ENCODE results near the gene HSPBAP1.
A peak's percentile ranks its signal among the peaks of the same experiment; 100 is the strongest.
"Not testable (repeated sequence)": the region's sequence is repeated elsewhere in the genome, so short reads cannot be mapped to it uniquely, and the experiment has no call there.

HSPBAP1 gene

DNA sequence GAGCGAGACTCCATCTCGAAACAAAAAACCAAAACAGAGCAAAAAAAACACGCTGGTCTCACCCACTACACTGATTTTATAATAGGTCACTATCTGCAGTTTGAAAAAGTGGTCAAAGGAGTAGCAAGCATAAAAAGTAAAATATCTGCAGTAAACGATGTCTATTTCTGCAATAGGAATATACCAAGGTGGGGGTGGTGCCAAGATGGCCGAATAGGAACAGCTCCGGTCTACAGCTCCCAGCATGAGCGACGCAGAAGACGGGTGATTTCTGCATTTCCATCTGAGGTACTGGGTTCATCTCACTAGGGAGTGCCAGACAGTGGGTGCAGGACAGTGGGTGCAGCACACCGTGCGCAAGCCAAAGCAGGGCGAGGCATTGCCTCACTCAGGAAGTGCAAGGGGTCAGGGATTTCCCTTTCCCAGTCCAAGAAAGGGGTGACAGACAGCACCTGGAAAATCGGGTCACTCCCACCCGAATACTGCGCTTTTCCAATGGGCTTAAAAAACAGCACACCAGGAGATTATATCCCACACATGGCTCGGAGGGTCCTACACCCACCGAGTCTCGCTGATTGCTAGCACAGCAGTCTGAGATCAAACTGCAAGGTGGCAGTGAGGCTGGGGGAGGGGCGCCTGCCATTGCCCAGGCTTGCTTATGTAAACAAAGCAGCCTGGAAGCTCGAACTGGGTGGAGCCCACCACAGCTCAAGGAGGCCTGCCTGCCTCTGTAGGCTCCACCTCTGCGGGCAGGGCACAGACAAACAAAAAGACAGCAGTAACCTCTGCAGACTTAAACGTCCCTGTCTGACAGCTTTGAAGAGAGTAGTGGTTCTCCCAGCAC, 60.7 kb downstream of the HSPBAP1 start:
- not testable (repeated sequence) for DNase-seq

DNA sequence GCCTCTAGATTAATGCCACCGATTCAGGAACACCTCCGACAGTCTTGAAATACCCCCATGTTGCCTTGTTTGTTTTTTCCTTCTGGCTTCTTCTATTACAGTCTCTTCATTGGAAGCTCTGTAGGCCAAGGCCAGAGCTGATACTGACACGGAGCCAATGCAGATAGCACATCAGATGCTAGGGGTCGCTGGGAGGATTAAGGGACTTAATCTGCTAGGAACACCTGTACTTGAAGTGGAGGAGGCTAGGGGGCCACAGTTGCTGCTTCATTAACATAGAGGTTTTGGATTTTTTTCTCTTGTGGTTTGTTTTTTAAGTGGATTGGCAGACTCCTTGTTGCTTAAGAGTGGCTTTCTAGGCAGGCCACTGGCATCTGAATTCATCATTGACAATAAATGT, 63.4 kb downstream of the HSPBAP1 start:
- DNase-seq, result no peak

DNA sequence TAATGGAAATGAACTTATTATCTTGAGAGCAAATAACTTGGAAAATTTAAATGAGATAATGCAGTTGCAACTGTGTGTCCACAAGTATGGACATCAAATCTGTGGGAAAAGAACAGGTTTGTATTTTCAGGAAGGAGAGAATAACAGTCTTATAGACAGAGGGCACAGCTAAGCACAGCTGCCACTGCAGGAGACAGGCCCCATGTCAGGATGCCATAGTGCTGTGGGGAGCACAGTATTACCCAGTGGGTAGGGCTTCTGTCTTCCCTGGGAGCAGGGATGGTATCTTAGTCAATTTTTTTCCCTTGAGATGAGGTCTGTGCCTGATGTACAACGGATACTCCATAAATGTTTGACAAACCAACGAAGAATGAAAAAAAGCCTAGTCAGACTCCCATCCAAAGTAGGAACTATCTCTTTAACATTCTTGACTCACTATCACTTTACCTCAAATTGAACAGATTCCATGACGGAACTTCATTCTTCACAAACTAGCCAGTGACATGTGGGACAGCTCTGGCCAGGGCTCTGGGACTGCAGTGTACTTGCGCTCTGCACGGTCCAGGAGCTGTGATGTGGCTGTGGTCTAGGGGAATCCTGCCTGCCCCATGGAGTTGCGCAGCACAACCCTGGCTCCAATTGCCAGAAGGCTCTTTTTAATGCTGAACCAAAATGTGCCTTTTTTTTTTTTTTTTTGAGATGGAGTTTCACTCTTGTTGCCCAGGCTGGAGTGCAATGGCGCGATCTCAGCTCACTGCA, 64.7 kb downstream of the HSPBAP1 start:
- no peak for DNase-seq

DNA sequence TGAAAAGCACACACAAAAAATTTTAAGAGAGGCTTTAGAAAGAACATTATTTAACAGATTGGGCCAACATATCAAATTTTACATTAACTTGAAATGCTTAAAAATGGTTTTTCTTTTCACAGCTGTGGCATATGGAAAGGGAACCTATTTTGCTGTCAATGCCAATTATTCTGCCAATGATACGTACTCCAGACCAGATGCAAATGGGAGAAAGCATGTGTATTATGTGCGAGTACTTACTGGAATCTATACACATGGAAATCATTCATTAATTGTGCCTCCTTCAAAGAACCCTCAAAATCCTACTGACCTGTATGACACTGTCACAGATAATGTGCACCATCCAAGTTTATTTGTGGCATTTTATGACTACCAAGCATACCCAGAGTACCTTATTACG, 65.4 kb downstream of the HSPBAP1 start:
- DNase-seq, result no peak

DNA sequence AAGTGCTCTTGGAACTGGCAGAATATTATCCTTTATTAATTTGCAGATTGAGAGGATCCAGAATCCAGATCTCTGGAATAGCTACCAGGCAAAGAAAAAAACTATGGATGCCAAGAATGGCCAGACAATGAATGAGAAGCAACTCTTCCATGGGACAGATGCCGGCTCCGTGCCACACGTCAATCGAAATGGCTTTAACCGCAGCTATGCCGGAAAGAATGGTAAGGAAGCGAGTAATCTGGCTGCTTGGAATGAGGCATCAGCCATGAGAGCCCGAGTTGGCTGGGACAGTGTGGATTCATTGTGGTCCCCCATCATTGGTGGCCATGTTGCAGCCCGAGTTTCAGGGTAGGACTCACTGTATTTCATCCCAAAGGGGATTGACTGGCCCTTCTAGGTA, 65.9 kb downstream of the HSPBAP1 start:
- DNase-seq, result no peak

DNA sequence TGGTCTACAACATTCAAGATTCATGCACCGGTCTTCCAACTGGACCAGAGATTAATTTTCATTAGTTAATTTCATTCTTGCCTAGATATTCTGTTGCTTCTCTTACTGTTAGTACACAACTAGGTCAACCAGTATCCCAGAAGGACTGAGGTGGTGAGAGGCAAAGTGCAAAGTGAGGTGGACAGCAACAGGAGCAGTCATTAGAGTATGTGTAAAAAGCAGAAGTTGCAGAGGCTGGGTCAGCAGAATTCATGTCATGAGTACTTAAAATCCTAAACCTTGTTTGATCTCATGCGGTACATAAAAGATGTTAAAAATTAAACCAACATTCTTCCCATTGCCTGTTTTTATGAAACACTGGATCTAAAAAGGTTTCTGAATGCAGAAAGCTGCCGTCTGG, 66.3 kb downstream of the HSPBAP1 start:
- no peak for DNase-seq

DNA sequence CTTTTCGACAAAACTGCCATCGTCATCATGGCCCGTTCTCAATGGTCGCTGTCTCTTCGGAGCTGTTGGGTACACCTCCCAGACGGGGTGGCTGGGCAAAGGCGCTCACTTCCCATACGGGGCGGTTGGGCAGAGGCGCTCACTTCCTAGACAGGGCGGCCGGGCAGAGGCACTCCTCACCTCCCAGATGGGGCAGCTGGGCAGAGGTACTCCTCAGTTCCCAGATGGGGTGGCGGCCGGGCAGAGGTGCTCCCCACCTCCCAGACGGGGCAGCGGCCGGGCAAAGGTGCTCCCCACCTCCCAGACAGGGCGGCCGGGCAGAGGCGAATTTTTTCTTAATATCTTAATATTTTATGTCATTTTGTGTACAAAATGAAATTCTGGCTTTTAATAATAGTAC, 68.5 kb downstream of the HSPBAP1 start:
- no peak for DNase-seq

DNA sequence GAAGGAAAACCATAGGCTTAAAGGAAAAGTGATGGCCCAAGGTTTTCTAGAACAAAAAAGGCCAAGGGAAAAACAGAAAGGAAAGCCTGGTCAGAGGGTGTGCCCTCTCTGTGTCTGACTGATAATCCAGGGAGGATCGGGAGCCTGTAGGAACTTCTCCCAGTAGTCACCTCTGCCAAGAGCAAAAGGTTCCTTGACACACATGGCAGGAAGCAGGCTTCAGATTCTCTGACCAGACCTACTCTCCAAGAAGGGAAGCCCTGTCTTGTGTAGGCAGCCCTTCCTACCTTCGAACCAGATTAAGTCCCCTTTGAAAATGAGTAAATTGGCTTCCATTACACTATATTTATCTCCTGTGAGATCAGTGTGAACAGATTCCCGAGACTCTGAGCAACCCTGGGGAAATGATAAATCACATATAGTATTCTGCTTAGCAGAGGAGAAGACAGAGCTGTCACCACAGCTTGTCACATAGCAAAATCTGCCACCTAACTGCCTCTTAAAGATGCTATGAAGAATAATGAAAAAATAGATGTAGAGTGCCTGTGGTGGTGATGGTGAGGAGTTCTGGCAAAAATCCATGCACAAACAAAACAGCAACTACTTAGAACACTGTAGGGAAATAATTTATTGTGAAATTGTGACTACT, 74.2 kb downstream of the HSPBAP1 start:
- no peak for DNase-seq

DNA sequence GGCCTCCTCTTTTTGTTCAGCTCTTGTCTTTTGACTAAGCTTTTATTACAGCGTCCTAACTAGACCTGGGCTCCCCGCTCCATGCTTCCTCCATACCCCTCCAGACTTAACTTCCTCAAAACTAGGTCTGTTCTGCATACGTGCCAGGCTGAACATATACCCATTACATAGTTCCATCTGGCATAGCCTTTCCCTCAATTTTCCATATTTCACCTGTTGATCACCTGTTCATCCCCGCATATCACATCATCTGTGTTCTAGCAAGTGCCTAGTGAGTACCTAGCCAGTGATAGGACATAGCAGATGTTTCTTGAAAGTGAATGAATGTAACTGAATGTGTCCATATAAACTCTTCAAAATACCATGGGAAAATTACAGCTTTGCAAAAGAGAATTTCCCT, 77.0 kb downstream of the HSPBAP1 start:
- no peak for DNase-seq

DNA sequence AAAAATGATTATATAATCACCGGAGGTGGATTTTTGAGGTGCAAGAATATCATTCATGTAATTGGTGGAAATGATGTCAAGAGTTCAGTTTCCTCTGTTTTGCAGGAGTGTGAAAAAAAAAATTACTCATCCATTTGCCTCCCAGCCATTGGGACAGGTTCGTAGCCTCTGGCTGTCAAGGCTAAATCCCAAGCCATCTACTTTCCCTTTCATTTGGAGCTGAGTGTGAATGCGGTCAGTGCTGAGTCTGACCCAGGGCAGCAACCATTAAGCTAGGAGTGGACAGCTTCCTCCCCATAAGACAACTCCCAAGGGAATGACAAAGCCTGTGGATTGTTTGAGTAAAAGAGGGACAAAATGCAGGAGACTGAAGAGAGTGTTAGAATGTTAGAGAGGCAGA, 79.4 kb downstream of the HSPBAP1 start:
- DNase-seq, result peak; percentile 6

DNA sequence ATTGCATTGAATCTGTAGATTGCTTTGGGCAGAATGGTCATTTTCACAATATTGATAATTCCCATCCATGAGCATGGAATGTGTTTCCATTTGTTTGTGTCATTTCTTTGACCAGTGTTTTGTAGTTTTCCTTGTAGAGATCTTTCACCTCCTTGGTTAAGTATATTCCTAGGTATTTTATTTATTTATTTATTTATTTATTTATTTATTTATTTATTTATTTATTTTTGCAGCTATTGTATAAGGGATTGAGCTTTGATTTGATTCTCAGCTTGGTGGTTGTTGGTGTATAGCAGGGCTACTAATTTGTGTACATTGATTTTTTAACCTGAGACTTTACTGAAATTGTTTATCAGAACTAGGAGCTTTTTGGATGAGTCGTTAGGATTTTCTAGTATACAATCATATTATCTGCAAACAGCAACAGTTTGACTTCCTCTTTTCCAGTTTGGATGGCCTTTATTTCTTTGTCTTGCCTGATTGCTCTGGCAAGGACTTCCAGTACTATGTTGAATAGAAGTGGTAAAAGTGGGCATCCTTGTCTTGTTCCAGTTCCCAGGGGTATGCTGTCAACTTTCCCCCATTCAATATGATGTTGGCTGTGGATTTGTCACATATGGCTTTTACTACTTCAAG, 82.9 kb downstream of the HSPBAP1 start:
- DNase-seq, result not testable (repeated sequence)

- no peak for DNase-seq
Observed at GRCh38 chr3:122705379-122705778, 88.3 kb downstream of the HSPBAP1 start.

DNA sequence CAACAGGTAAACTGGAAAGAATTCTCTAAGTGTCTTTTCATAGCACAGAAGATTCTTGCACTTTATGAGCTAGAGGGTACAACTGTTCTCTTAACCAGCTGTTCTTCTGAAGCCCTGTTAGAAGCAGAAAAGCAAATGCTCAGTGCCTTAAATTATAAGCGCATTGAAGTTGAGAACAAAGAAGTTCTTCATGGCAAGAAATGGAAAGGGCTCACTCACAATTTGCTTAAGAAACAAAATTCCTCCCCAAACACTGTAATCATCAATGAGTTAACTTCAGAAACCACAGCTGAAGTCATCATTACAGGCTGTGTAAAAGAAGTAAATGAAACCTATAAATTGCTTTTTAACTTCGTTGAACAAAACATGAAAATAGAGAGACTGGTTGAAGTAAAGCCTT, 93.4 kb downstream of the HSPBAP1 start:
- DNase-seq, result no peak

- no peak for DNase-seq
Observed at GRCh38 chr3:122697952-122698620, 95.5 kb downstream of the HSPBAP1 start.

- no peak for DNase-seq
Observed at GRCh38 chr3:122695927-122696561, 97.6 kb downstream of the HSPBAP1 start.

- DNase-seq, result no peak
Observed at GRCh38 chr3:122694966-122695365, 98.7 kb downstream of the HSPBAP1 start.

DNA sequence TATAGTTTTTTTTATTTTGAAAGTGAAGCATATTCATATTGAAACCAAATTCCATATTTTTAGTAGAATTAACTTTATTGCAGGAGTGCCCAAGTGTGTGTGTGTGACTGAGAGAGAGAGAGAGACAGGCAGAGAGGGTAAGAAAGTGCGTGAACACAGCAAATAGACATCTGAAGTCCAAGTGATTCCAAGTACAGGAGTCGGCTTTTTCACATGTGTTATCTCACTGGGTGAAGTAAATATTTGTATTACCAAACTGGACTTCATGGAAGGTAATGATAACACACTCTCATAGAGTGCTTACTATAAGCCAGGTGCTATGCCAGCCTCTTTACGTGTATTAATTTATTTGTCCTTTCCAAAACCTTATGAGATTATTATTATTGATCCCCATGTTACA, 101.0 kb downstream of the HSPBAP1 start:
- no peak for DNase-seq

DNA sequence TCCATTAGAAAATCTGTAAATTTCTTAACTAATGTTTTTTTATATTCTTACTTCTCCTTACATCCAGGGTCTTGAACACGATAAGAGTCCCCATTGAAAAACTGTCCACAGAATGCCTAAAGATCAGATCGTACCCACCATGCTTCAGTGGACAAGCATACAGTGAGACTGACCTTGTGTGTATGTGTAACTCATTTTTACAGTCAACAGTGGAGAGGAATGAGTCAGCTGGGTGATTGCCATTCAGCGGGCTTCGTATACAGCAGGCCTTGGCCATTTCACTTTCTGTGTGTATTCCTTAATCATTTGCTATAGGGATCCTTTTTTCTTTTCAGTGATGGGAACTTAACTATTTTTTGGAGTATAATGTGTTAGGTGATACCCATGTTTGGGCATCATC, 102.4 kb downstream of the HSPBAP1 start:
- DNase-seq, result no peak

GRCh38 chr3:122690096-122690495, 103.5 kb downstream of the HSPBAP1 start:
- no peak for DNase-seq
